NCI-H2081 treated with DMSO at 0.1 percent for 48 hours (cell line): Measurements from ENCODE around the gene TMEM235.
A peak's percentile ranks its signal among the peaks of the same experiment; 100 is the strongest.

Experiments used
- DNase-seq: peaks from one replicate; lab custom pipeline; 2025; lab: John Stamatoyannopoulos, UW

The TMEM235 gene

DNA sequence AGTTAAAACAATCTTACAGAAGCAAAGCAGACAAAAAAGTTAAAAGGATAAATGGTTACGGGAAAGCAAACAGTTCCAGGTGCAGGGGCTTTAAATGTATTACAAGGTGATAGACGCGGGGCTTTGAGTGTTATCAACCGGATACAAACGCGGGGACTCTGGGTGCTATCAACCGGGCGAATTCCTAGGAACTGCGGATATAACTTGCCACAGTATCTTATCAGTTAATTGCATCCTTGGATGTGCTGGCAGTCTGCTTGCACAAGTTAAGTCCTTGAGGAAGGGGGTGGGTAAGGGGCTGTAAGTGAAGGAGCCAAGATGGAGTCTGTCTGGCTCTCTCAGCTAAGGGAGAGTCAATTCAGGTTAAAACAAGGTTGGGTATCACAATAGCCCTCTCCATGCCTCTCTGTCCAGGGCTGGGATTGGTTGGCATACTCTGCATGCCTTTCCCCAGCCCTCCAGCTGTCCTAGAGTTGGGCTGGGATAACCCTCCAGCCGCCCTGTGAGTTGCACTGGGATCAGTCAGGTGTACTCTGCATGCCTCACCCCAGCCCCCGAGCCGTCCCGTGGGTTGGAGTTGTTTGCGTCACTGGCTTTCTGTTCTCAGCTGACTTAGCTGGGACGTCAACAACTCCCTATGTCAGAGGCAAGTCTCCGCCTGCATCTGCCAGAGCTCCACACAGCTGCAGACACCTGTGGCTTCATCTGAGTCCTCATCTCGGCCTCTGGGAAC is 40.9 kb downstream of the TMEM235 start:
- no peak for DNase-seq

DNA sequence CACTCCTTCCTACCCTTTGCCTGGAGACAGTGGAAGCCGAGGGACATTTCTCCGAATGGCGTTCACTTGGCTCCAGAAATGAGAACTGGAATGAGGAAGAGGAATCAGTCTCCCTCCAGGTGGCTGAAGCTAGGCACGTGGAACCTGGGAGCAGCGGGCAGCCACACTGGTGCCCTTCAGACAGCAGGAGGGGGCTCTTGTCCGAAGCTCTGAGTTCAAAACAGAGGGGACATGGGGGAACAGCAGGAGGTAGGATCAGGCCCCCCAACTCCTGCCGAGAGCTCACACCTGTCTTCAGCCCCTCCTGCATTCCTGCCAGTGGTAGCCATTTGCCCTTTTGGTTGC is 41.5 kb downstream of the TMEM235 start:
- no peak for DNase-seq

DNA sequence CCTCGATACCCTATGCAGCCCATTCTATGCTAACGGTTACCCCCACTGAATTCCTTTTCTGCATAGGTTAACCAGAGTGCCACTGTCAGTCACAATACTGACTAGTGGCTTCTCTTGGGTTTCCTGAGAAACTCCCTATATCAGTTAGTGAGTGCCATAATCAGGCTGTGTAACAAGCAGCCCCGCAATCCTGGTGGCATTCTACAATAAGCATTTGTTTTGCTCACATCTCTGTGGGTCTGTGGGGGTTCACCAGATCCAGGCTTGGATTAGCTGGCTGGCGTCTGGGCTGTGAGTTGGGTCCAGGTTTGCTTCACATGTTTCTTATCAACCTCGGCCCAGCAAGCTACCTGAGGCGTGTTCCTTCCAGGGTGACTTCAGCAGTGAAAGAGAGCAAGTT is 42.4 kb downstream of the TMEM235 start:
- DNase-seq: no peak

DNA sequence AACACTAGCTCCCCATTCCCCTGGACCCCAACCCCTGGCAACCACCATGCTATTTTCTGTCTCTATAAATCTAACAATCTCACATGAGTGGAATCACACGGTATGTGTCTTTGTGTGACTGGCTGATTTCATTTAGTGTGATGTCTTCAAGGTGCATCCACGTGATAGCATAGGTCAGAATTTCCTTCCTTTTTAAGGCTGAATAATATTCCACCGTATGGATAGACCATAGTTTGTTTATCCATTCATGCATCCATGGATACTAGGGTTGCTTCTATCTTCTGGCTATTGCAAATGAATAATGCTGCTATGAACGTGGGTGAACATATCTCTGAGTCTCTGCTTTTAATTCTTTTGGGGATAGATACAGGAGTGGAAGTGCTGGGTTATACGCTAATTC is 43.9 kb downstream of the TMEM235 start:
- DNase-seq: no peak

DNA sequence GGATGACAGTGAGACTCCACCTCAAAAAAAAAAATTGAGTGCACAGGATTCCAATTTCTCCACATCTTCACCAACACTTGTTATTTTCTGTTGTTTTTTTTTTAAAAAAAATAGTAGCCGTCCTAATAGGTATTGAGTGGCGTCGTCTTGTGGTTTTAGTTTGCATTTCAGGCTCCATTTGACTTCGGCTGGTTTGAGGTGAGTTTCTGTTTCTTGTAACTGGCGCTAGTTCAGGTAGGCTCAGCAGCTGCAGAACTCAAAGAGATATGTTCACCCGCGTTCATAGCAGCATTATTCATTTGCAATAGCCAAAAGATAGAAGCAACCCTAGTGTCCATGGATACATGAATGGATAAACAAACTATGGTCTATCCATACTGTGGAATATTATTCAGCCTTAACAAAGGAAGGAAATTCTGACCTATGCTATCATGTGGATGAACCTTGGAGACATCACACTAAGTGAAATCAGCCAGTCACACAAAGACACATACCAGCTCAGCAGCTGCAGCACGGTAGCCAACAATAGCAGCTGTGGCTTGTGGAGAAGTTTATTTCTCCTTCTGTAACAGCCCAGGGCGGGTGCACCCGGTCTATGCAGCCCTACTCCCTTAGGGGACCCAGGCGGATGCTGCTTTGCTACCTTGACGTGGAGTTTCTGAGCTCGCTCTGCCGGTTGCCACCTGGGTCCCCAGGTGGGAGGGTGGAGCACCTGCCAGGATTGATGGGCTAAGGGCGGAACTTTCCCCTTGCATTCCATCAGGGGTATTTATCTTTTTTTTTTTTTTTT is 44.9 kb downstream of the TMEM235 start:
- no peak for DNase-seq

DNA sequence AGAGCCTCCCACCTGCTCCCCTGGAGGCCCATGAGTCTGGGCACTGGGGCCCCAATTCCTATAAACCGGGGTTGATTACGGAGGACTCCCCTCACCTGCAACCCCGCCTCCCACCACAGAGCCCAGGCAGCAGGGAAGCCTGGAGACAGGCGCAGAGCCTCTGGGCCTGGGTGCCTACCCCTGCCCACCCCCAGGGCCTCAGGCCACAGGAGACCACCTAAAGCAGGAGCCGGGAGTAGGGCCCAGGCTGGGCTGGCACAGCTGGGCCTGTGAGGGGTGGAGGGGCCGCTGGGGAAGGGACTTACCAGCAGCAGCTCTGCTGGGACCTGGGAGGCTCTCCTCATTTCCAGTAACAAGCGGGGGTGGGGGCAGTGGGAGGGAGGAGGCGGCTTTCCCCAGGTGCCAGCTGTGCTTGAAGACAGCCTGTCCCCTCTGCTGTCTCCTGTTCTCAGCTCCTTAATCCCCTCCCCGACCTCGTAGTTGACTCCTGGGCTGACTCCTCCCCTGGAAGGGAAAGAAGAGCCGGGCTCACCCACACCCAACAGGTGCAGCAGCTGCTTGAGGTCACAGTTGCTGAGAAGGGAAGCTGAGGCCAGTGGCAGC is 46.8 kb downstream of the TMEM235 start:
- DNase-seq: no peak

DNA sequence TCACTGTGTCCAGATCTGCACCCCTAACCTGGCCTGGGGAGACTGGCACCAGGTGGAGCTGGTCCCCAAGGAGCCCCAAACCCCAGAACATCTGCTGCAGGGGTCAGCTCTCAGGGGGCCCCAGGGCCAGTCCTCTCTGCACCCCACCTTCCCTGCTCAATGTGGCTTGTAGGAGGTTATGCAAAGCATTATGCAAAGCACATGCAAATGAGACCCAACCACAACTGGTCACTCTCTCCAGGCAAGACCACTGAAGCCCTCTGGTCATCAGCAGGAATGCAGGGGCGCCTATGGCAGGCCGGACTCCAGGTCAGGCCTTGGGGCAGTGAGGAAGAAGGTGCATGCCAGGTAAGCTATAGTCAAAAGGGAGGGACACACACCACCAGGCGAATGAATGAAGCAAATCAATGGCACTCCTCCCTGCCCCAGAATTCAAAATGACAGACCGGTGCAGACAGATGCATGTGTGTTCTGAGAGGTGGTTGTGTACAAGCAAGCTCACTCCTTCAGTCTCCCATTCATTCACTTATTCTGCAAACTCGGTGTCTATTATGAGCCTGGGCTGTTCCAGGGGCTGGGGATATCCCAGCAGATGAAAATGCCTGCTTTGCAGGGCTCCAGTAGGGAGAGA is 48.0 kb downstream of the TMEM235 start:
- no peak for DNase-seq

DNA sequence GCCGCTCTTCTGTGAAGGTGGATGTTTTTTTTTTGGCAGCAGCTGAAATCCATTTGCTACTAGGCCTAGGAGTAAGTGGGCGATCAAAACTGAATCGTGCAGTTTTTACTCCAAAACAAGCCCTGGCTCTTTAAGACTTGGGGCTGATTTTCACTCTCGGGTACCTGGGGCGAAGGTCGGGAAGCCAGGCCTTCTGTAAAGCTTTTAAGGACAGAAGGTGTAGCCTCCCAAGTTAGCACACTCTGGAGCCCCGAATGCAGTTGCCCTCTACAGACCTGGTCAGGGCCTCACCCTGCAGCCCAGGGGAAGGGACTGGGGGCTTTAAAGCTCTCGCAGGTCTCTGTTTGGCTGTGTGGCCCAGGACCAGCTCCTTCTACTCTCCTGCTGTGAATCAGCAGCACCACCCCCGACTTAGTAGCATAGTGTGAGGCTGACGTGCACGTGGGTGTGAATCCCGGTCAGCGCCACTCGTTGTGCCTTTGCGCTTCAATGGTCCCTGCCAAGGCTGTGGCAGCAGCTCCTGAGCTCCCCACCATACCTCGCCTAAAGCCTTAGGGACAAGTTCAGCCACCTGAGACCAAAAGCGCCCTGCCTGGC is 49.9 kb downstream of the TMEM235 start:
- no peak for DNase-seq

DNA sequence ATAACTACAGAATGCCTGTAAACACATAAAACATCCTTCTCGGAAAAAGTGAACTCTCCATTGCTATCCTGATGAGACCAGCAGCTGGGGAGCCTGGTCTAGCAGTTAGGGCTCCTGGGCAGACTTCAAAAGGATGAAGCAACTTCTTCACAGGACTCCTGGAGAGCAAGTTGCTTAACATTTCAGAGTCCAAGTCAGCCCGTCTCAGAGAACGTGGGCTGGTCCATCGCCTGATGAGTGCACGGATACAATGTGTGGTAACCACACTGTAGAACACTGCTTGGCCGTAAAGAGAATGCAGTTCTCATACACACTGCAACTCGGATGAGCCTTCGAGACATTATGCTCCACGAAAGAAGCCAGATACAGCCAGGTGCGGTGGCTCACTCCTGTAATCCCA is 52.7 kb downstream of the TMEM235 start:
- no peak for DNase-seq

DNA sequence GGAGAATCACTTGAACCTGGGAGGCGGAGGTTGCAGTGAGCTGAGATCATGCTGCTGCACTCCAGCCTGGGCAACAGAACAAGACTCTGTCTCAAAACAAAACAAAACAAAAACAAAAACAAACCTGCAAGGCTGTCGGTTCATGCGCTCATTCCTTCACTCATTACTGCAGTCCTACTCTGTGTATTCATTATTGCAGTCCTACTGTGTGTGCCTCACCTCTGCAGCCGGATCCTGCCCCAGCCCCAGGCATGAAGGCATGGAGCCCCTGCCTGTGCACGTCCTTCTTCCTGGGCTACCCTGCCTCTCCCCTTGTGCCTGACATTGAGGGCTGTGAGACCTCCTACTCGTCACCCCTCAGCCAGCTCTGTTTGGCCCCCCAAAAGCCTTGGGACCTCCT is 57.6 kb downstream of the TMEM235 start:
- no peak for DNase-seq

DNA sequence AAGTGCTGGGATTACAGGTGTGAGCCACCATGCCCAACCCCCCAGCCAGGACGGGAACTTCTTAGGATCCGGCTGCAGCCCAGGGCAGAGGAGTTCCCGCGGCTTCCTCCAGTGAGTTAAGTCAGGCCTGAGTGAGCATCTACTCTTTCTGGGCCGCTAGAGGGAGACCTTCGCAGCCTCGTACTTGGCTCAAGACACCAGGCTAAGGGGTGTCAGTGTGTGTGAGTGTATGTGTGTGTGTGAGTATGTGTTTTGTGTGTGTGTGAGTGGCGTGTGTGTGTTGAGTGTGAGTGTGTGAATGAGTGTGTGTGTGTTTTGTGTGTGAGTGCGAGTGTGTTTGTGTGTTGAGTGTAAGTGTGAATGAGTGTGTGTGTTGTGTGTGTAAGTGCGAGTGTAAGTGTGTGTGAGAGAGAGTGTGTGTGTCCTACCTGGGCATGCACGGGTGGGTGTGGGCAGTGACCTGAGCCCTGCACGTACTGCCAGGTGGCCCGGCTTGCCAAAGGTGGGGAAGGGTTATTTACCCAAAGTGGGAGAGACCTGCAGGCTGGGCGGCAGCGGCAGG is 58.5 kb downstream of the TMEM235 start:
- peak; percentile 56 for DNase-seq
